Endodermal cell (in vitro differentiated cells): ENCODE results near the gene COL11A2. TPM values are rescaled to one million over a fixed set of nuclear protein-coding genes. Genes with fewer than 3 reads are reported as not detected.

ENCODE experiments used
- DNase-seq: peaks from one replicate; pipeline ENCODE4 v3.0.0-alpha.2; 2017
- H3K27ac ChIP-seq: 2 replicates; pipeline ENCODE4 v1.5.1; 2013; ENCODE audit warnings: mild to moderate bottlenecking, low read depth, low read length, moderate library complexity
- H3K27me3 ChIP-seq: 2 replicates; pipeline ENCODE4 v1.6.1; 2013; ENCODE audit warnings: mild to moderate bottlenecking, low read length, moderate library complexity; ENCODE audit not compliant: insufficient read depth, control insufficient read depth, poor library complexity, severe bottlenecking
- H3K36me3 ChIP-seq: 2 replicates; pipeline ENCODE4 v1.7.0; 2013; ENCODE audit warnings: mild to moderate bottlenecking, low read length, moderate library complexity; ENCODE audit not compliant: control insufficient read depth, insufficient read depth
- H3K4me1 ChIP-seq: one replicate; pipeline ENCODE4 v1.7.0; 2013; ENCODE audit warnings: low read length; ENCODE audit not compliant: control insufficient read depth, insufficient read depth
- H3K4me3 ChIP-seq: 2 replicates; pipeline ENCODE4 v1.5.1; 2013; ENCODE audit warnings: mild to moderate bottlenecking, low read length, moderate library complexity
- H3K9ac ChIP-seq: 2 replicates; pipeline ENCODE4 v1.6.1; 2013; ENCODE audit warnings: mild to moderate bottlenecking, low read length, moderate library complexity; ENCODE audit not compliant: poor library complexity, severe bottlenecking; ENCODE audit errors: extremely low read depth
- H3K9me3 ChIP-seq: 2 replicates; pipeline ENCODE4 v1.6.1; 2013; ENCODE audit warnings: mild to moderate bottlenecking, low read length, moderate library complexity; ENCODE audit not compliant: control insufficient read depth
- H3K27ac Mint-ChIP-seq: 2 replicates; pipeline ENCODE4 v1.8.0; 2020; ENCODE audit warnings: mixed read lengths
- H3K27me3 Mint-ChIP-seq: 2 replicates; pipeline ENCODE4 v1.8.0; 2021; ENCODE audit warnings: mild to moderate bottlenecking, mixed read lengths; ENCODE audit not compliant: insufficient read depth
- H3K36me3 Mint-ChIP-seq: 2 replicates; pipeline ENCODE4 v1.8.0; 2020; ENCODE audit warnings: low read depth, mixed read lengths
- H3K4me1 Mint-ChIP-seq: 2 replicates; pipeline ENCODE4 v1.8.0; 2020; ENCODE audit warnings: mixed read lengths
- H3K4me3 Mint-ChIP-seq: 2 replicates; pipeline ENCODE4 v1.8.0; 2020; ENCODE audit warnings: mild to moderate bottlenecking, moderate library complexity, mixed read lengths
- H3K9me3 Mint-ChIP-seq: 2 replicates; pipeline ENCODE4 v1.8.0; 2020; ENCODE audit warnings: mild to moderate bottlenecking, mixed read lengths
- CTCF ChIP-seq: fragments of 200-600 bp; sonication (generic); conservative IDR thresholded peaks from 2 replicates; pipeline ENCODE4 v1.5.0; 2021; ENCODE audit warnings: antibody characterized with exemption, mild to moderate bottlenecking
- WGBS, 2 experiments: methylation state at CpG; one replicate each; pipeline versions ENCODE4 v1.1.5 to v1.1.7; 2013; ENCODE audit warnings: missing lambda C conversion rate in 2 of 2, mixed read lengths in 1 of 2; ENCODE audit not compliant: insufficient coverage in 1 of 2, insufficient read length in 1 of 2; 5-methylcytosine and 5-hydroxymethylcytosine counted together
- total RNA-seq, 2 donors: library from RNA; stranded (reverse); fragmentation: NEBNext Ultra II Directional in 1 of 2; extraction: Animal tissue kit (Norgen Biotek cat#: 25700) in 1 of 2; gene quantifications; 2 replicates in 1 of 2; 3 replicates in 1 of 2; pipeline ENCODE4 v1.2.1, GENCODE V29; 2021

The COL11A2 gene
- total RNA-seq, 2 donors from 2014 or later, result 1.3 to 2.8 TPM

GRCh38 chr6:33160728-33161344 lies 31.4 kb downstream of the COL11A2 start:
- Mint-ChIP-seq H3K9me3 (no peaks in the 10 kb centered on the region), H3K36me3 (no peaks in the 10 kb centered on the region), H3K4me3 (peak overlapping the region; percentile 68), H3K27ac (no peak overlapping the region), H3K4me1 (no peaks in the 10 kb centered on the region), H3K27me3 (peaks cover 35% of the 10 kb centered on the region)
- Histone ChIP-seq H3K9me3 (no peaks in the 10 kb centered on the region), H3K4me1 (no peaks in the 10 kb centered on the region), H3K27me3 (peaks cover 15% of the 10 kb centered on the region), H3K36me3 (no peaks in the 10 kb centered on the region), H3K9ac (no peak overlapping the region), H3K4me3 (no peak overlapping the region), H3K27ac (no peak overlapping the region)
- DNase-seq, result peak; percentile 72
- TF ChIP-seq CTCF, result no peak
- WGBS, 2 experiments, result 77 to 81% methylated on average over 10 to 13 of the region's 13 CpGs

GRCh38 chr6:33160096-33160495 lies 32.2 kb downstream of the COL11A2 start:
- H3K4me1 ChIP-seq, result no peaks in the 10 kb centered on the region
- Mint-ChIP-seq H3K9me3 (no peaks in the 10 kb centered on the region), H3K36me3 (no peaks in the 10 kb centered on the region), H3K27ac (no peak overlapping the region), H3K4me3 (no peak overlapping the region), H3K27me3 (peaks cover 34% of the 10 kb centered on the region), H3K4me1 (no peaks in the 10 kb centered on the region)
- no peak overlapping the region for H3K27ac ChIP-seq
- peaks cover 15% of the 10 kb centered on the region for H3K27me3 ChIP-seq
- H3K4me3 ChIP-seq, result no peak overlapping the region
- WGBS, 2 experiments, result 91 to 93% methylated on average over 9 to 11 of the region's 11 CpGs
- no peaks in the 10 kb centered on the region for H3K9me3 ChIP-seq
- TF ChIP-seq CTCF, result no peak
- H3K9ac ChIP-seq, result no peak overlapping the region
- H3K36me3 ChIP-seq, result no peaks in the 10 kb centered on the region
- DNase-seq, result no peak

- WGBS, 2 experiments, result 74 to 83% methylated on average over 1 to 2 of the region's 2 CpGs
- Mint-ChIP-seq H3K9me3 (peaks cover 18% of the 10 kb centered on the region), H3K4me1 (no peaks in the 10 kb centered on the region), H3K27ac (no peak overlapping the region), H3K36me3 (peaks cover 2% of the 10 kb centered on the region), H3K27me3 (peaks cover 23% of the 10 kb centered on the region), H3K4me3 (no peak overlapping the region)
- H3K27me3 ChIP-seq, result peaks cover 4% of the 10 kb centered on the region
- no peak overlapping the region for H3K4me3 ChIP-seq
- H3K4me1 ChIP-seq, result no peaks in the 10 kb centered on the region
- H3K36me3 ChIP-seq, result no peaks in the 10 kb centered on the region
- no peak for DNase-seq
- H3K27ac ChIP-seq, result no peak overlapping the region
- peaks cover under 1% of the 10 kb centered on the region for H3K9me3 ChIP-seq
- no peak overlapping the region for H3K9ac ChIP-seq
- no peak for TF ChIP-seq CTCF
These were observed 35.3 kb downstream of the COL11A2 start for GRCh38 chr6:33156964-33157363.
